HepG2 (cell line): ENCODE data around the gene PCCB. TPM values are rescaled to one million over a fixed set of nuclear protein-coding genes. Genes with fewer than 3 reads are reported as not detected.

Source experiments
- ATAC-seq: fragments of 200-7000 bp; cut with Tn5 transposase; 3 replicates; pipeline ENCODE4 v1.9.1; 2020; ENCODE audit warnings: mild to moderate bottlenecking, moderate library complexity
- BruUV-seq: library from RNA; stranded (reverse); fragments of 400-500 nt; replicated peaks from 2 replicates; lab custom pipeline; 2021; lab: Mats Ljungman, UMichigan
- CTCF ChIA-PET: fragments of 300-600 bp; formaldehyde crosslinking; extraction: SDS; loops from one replicate; lab custom pipeline; 2021; ENCODE audit warnings: low total read pairs, inconsistent platforms, low intra/inter-chr PET ratio; lab: Yijun Ruan, JAX
- POLR2A ChIA-PET: fragments of 350-600 bp; sonication (Branson Sonifier 250); formaldehyde crosslinking; loops from one replicate; lab custom pipeline; 2020; ENCODE audit warnings: antibody characterized with exemption, inconsistent platforms; lab: Yijun Ruan, JAX
- DNase-seq: peaks from one replicate; pipeline ENCODE4 v3.0.0-alpha.2; 2015; ENCODE audit warnings: low spot score
- FAIRE-seq: peaks from 3 replicates; lab custom pipeline; 2011; peaks lifted over from hg19 to GRCh38; lab: Jason Lieb, UNC
- H2AFZ ChIP-seq: one replicate; pipeline ENCODE4 v1.6.1; 2011; ENCODE audit warnings: low read length, inconsistent platforms
- H3K27ac ChIP-seq: fragments of 300-600 bp; 3 replicates; pipeline ENCODE4 v1.8.0; 2011; ENCODE audit warnings: mixed run types, mild to moderate bottlenecking, mixed read lengths, low read length, inconsistent platforms; ENCODE audit not compliant: insufficient read depth; ENCODE audit errors: extremely low read length
- H3K27me3 ChIP-seq, 2 experiments: fragments of 200-600 bp in 1 of 2; 2 replicates in 1 of 2; 3 replicates in 1 of 2; pipeline versions ENCODE4 v1.6.0 to v1.8.0; 2011; ENCODE audit warnings: low read length in 2 of 2, mild to moderate bottlenecking in 2 of 2, moderate library complexity in 2 of 2, inconsistent platforms in 1 of 2; ENCODE audit not compliant: insufficient read depth in 2 of 2, control insufficient read depth in 1 of 2
- H3K36me3 ChIP-seq, 2 experiments: fragments of 200-600 bp in 1 of 2; replicated peaks in 1 of 2; 2 replicates in 1 of 2; 3 replicates in 1 of 2; pipeline versions ENCODE4 v1.5.1 to v1.8.0; 2011; ENCODE audit warnings: low read length in 2 of 2, inconsistent platforms in 1 of 2; ENCODE audit not compliant: insufficient read depth in 2 of 2, control insufficient read depth in 1 of 2
- H3K4me1 ChIP-seq: 2 replicates; pipeline ENCODE4 v1.5.1; 2012; ENCODE audit warnings: low read length, inconsistent platforms; ENCODE audit not compliant: insufficient read depth
- H3K4me2 ChIP-seq: 2 replicates; pipeline ENCODE4 v1.6.0; 2011; ENCODE audit warnings: low read depth, low read length, inconsistent platforms
- H3K4me3 ChIP-seq, 3 experiments: fragments of 200-600 bp in 1 of 3; sonication (generic), shearing (Covaris generic) in 1 of 3; replicated peaks in 1 of 3; 2 replicates each; pipeline ENCODE4 v1.5.1; 2011 to 2016; ENCODE audit warnings: low read length in 3 of 3, inconsistent platforms in 2 of 3, low read depth in 2 of 3, mild to moderate bottlenecking in 2 of 3, control low read depth in 1 of 3, mixed read lengths in 1 of 3; ENCODE audit not compliant: insufficient read depth in 1 of 3
- H3K79me2 ChIP-seq: one replicate; pipeline ENCODE4 v1.6.1; 2011; ENCODE audit warnings: low read length, inconsistent platforms; ENCODE audit not compliant: insufficient read depth
- H3K9ac ChIP-seq: 2 replicates; pipeline ENCODE4 v1.6.0; 2011; ENCODE audit warnings: mild to moderate bottlenecking, low read depth, low read length, inconsistent platforms; ENCODE audit not compliant: insufficient read depth
- H3K9me3 ChIP-seq: 2 replicates; pipeline ENCODE4 v1.5.1; 2012; ENCODE audit warnings: mild to moderate bottlenecking, low read length
- H4K20me1 ChIP-seq: 2 replicates; pipeline ENCODE4 v1.6.0; 2011; ENCODE audit warnings: inconsistent platforms, mild to moderate bottlenecking, low read length, moderate library complexity; ENCODE audit not compliant: insufficient read depth
- ARNTL ChIP-seq: sonication (generic); formaldehyde crosslinking; IDR thresholded peaks from 2 replicates; pipeline ENCODE4 v1.4.0; 2020; ENCODE audit warnings: mild to moderate bottlenecking, missing genetic modification reagents
- CEBPB ChIP-seq: IDR thresholded peaks from 2 replicates; pipeline ENCODE4 v1.6.1; 2011; ENCODE audit warnings: low read depth, low read length, improper control_type of control experiment, borderline replicate concordance
- CEBPG ChIP-seq: IDR thresholded peaks from 2 replicates; pipeline ENCODE4 v1.6.1; 2016
- DPF2 ChIP-seq: sonication (generic); formaldehyde crosslinking; IDR thresholded peaks from 2 replicates; pipeline ENCODE4 v1.4.0; 2020; ENCODE audit warnings: mild to moderate bottlenecking, low read depth, missing genetic modification reagents, borderline replicate concordance
- FOXA1 ChIP-seq, 2 experiments: fragments of 450-650 bp in 1 of 2; sonication (generic) in 1 of 2; formaldehyde crosslinking in 1 of 2; IDR thresholded peaks; 2 replicates each; pipeline versions ENCODE4 v1.4.0 to v1.6.1; 2016 to 2020; ENCODE audit warnings: missing genetic modification reagents in 1 of 2
- FOXA3 ChIP-seq: IDR thresholded peaks from 2 replicates; pipeline ENCODE4 v1.6.1; 2016; ENCODE audit warnings: missing genetic modification reagents, missing compliant biosample characterization
- NR2F6 ChIP-seq, 2 experiments: IDR thresholded peaks; 2 replicates each; pipeline ENCODE4 v1.6.1; 2016; ENCODE audit warnings: antibody characterized with exemption in 1 of 2, mild to moderate bottlenecking in 1 of 2
- RXRB ChIP-seq: IDR thresholded peaks from 2 replicates; pipeline ENCODE4 v1.6.1; 2016; ENCODE audit warnings: borderline replicate concordance, missing genetic modification reagents, missing compliant biosample characterization
- TFDP1 ChIP-seq: IDR thresholded peaks from 2 replicates; pipeline ENCODE4 v1.6.1; 2016; ENCODE audit warnings: missing compliant biosample characterization, missing genetic modification reagents, borderline replicate concordance
- WGBS: methylation state at CpG from one replicate; pipeline ENCODE4 v1.1.6; 2017; ENCODE audit warnings: low lambda C conversion rate; 5-methylcytosine and 5-hydroxymethylcytosine counted together
- in situ Hi-C: cut with HindIII; loops from 2 replicates; pipeline ENCODE4 v1.10.0; 2017; ENCODE audit warnings: low pct_unique_long_range_greater_than_20kb; ENCODE audit not compliant: extremely low pct_ligation_motif_present
- intact Hi-C: fragments of 100-400 bp; cut with micrococcal nuclease; formaldehyde crosslinking; loops from one replicate; pipeline ENCODE4 v1.10.0; 2022; ENCODE audit not compliant: unreplicated experiment
- polyA plus RNA-seq, 8 experiments: library from polyadenylated mRNA; depleted of rRNA in 3 of 8; stranded (reverse) in 7 of 8; unstranded in 1 of 8; fragments of >200 nt; fragmentation: Illumina TruSeq in 4 of 8; extraction: Trizol in 4 of 8; gene quantifications; 2 replicates each; pipeline versions ENCODE4 v1.2.1 to v1.2.3, GENCODE V29; 2011 to 2016; ENCODE audit warnings: low read depth in 4 of 8, missing spikeins in 1 of 8, mixed read lengths in 1 of 8; ENCODE audit not compliant: insufficient read depth in 1 of 8
- total RNA-seq, 5 experiments: library from RNA; depleted of rRNA; stranded (reverse); fragments of >200 nt; fragmentation: Illumina TruSeq; extraction: Trizol; gene quantifications; 2 replicates each; pipeline ENCODE4 v1.2.3, GENCODE V29; 2016; ENCODE audit warnings: low read depth in 1 of 5
- TF ChIP-seq, protein P1 (sequence below): IDR thresholded peaks from 2 replicates; pipeline ENCODE4 v1.6.1; 2012; ENCODE audit warnings: inconsistent platforms
- TF ChIP-seq, protein P2 (sequence below): IDR thresholded peaks from 2 replicates; pipeline ENCODE4 v1.6.1; 2012; ENCODE audit warnings: low read depth, low read length, improper control_type of control experiment

Gene PCCB
- total and polyA plus RNA-seq, 2 of the 13 experiments (the other 11 are each of a cell fraction or from before 2014, with no cell fraction given), result 84.1 to 88.7 TPM

- peak; percentile 15; the same call in 2 of the 3 replicates for ATAC-seq
- no peak for DNase-seq
- TF ChIP-seq FOXA1 (IDR thresholded peaks at IDR 0.05) (no peak), FOXA1 (CRISPR knock-in tag; IDR thresholded peaks at IDR 0.05) (0 out of 2 replicates have a peak, but pooled peaks have one; percentile 17), ARNTL (CRISPR knock-in tag) (no peak)
- POLR2A ChIA-PET, result interaction anchor here (2.5 to 5.3 kb wide), 2 partner anchors 13 to 40 kb away, joined by 27 to 34 read pairs; partner anchors contain the start of genes MSL2 and PCCB
- intact Hi-C loops (no loop called here), in situ Hi-C loops (no loop called here)
- H3K4me1 ChIP-seq, result peaks cover 48% of the 10 kb centered on the region
- H3K27me3 ChIP-seq, result no peaks in the 10 kb centered on the region; a peak in 1 of 5 replicates
- H2AFZ ChIP-seq, result no peak overlapping the region
- no peaks in the 10 kb centered on the region for H3K9me3 ChIP-seq
- CTCF ChIA-PET, result interaction anchor here (0.9 kb wide), 1 partner anchor 11 kb away, joined by 3 read pairs; no protein-coding TSS in a partner anchor
- H3K9ac ChIP-seq, result no peak overlapping the region
- BruUV-seq, result no TSS peak
- 33% methylated on average over 1 of the region's 1 CpG for WGBS
- peak overlapping the region; percentile 11; the same call in 1 of the 2 replicates for H3K4me2 ChIP-seq
- H3K27ac ChIP-seq, result no peak overlapping the region
- no peaks in the 10 kb centered on the region for H3K36me3 ChIP-seq
- H4K20me1 ChIP-seq, result no peaks in the 10 kb centered on the region
- FAIRE-seq, result no peak
- no peak overlapping the region for H3K4me3 ChIP-seq
- H3K79me2 ChIP-seq, result no peaks in the 10 kb centered on the region
Observed at GRCh38 chr3:136237103-136237502, 13.0 kb upstream of the PCCB start.

DNA sequence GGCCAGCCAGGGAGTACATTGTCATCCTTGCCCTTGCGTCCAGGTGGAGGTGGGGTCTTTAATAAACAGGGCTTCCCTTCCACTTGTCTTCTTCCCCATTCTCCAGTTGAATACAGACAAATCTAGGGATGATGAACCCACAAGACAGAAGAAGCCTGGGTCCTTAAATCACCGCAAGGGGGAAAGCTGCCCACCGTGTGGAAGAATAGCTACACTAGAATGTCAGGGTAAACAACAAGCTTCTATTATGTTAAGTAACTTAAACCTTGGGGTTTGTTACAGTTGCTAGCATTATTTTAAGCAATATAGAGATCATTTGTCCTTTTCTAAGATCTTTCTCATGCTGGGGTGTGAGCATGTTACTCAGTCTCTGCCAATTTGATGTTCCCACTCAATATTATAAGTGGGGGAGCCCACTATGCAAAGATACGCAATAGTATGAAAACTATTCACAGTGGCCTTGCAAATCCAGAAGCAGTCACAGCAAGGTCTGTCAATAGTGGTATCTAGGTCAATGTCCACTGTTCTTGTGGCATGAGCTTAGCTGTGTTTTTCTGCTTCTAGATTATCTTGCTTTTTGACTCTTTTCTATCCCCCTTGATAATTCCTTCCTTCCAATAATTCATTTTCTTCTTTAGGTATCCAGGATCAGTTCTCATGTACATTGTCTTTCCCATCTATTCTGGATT, 12.0 kb upstream of the PCCB start:
- Histone ChIP-seq H3K36me3 (no peaks in the 10 kb centered on the region), H2AFZ (no peak overlapping the region), H3K79me2 (no peaks in the 10 kb centered on the region), H3K4me1 (peaks cover 51% of the 10 kb centered on the region), H3K27ac (peak overlapping the region; percentile 28), H4K20me1 (no peaks in the 10 kb centered on the region), H3K4me2 (peak overlapping the region; percentile 61), H3K4me3 (no peak overlapping the region; a peak in 1 of 6 replicates), H3K27me3 (no peaks in the 10 kb centered on the region; a peak in 2 of 5 replicates), H3K9ac (no peak overlapping the region), H3K9me3 (no peaks in the 10 kb centered on the region)
- ChIA-PET CTCF (interaction anchor here (0.9 kb wide), 1 partner anchor 10 kb away, joined by 3 read pairs; no protein-coding TSS in a partner anchor), POLR2A (interaction anchor here (0.7 to 5.3 kb wide), 6 partner anchors 10 to 514 kb away, joined by 3 to 34 read pairs (median 4); partner anchors contain the start of genes MSL2, PCCB and STAG1)
- in situ Hi-C loops (no loop called here), intact Hi-C loops (no loop called here)
- FAIRE-seq (peak; percentile 63), DNase-seq (peak; percentile 72), ATAC-seq (peak; percentile 90)
- BruUV-seq, result no TSS peak
- 0% methylated on average over 4 of the region's 4 CpGs for WGBS
- TF ChIP-seq FOXA3 (CRISPR knock-in tag), result peak; percentile 76
- TF ChIP-seq CEBPG, result peak; percentile 44; the same call in 1 of the 2 replicates
- TF ChIP-seq RXRB, result peak; percentile 52; the same call in 1 of the 2 replicates
- 0 out of 2 replicates have a peak, but pooled peaks have one; percentile 29 for TF ChIP-seq CEBPB
- TF ChIP-seq NR2F6 (IDR thresholded peaks at IDR 0.05), result no peak
- TF ChIP-seq NR2F6 (CRISPR knock-in tag; IDR thresholded peaks at IDR 0.05), result peak; percentile 47; the same call in 1 of the 2 replicates
- TF ChIP-seq, protein P1, sequence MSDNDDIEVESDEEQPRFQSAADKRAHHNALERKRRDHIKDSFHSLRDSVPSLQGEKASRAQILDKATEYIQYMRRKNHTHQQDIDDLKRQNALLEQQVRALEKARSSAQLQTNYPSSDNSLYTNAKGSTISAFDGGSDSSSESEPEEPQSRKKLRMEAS, result 0 out of 2 replicates have a peak, but pooled peaks have one; percentile 17
- TF ChIP-seq TFDP1 (CRISPR knock-in tag), result no peak
- TF ChIP-seq, protein P2, sequence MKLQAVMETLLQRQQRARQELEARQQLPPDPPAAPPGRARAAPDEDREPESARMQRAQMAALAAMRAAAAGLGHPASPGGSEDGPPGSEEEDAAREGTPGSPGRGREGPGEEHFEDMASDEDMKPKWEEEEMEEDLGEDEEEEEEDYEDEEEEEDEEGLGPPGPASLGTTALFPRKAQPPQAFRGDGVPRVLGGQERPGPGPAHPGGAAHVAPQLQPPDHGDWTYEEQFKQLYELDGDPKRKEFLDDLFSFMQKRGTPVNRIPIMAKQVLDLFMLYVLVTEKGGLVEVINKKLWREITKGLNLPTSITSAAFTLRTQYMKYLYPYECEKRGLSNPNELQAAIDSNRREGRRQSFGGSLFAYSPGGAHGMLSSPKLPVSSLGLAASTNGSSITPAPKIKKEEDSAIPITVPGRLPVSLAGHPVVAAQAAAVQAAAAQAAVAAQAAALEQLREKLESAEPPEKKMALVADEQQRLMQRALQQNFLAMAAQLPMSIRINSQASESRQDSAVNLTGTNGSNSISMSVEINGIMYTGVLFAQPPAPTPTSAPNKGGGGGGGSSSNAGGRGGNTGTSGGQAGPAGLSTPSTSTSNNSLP, result peak; percentile 65
- 0 out of 2 replicates have a peak, but pooled peaks have one; percentile 8 for TF ChIP-seq DPF2 (CRISPR knock-in tag)
